ENCODE results near the gene FOSB.

Gene FOSB

GRCh38 chr19:45524575-45525129 lies 56.9 kb downstream of the FOSB start:
- no peak for DNase-seq (ENCODE audit: low read depth in 2 of 2)

All from activated CD8-positive, alpha-beta memory T cell treated with anti-CD3 and anti-CD28 coated beads for 4 hours (primary cell).